ENCODE measurements around the gene LRP1B. TPM values are rescaled to one million over a fixed set of nuclear protein-coding genes. Genes with fewer than 3 reads are reported as not detected.

Gene LRP1B
- total RNA-seq, 1 donor from 2014 or later: 0.38 TPM

GRCh38 chr2:141392517-141393213, 738.2 kb downstream of the LRP1B start:
- H3K27me3 ChIP-seq (ENCODE audit: control insufficient read depth, insufficient read depth, low read length): no peaks in the 10 kb centered on the region
- no peak for TF ChIP-seq CTCF (IDR thresholded peaks at IDR 0.05; ENCODE audit: insufficient read depth, low read length, poor library complexity, severe bottlenecking)
- DNase-seq (ENCODE audit: low read depth): peak; percentile 16

GRCh38 chr2:141386168-141386567, 744.6 kb downstream of the LRP1B start:
- no peak for DNase-seq (ENCODE audit: low read depth)
- Histone ChIP-seq H3K27me3 (ENCODE audit: control insufficient read depth, insufficient read depth, low read length) (no peaks in the 10 kb centered on the region), H3K36me3 (ENCODE audit: control insufficient read depth, insufficient read depth, low read length) (no peaks in the 10 kb centered on the region), H3K4me3 (ENCODE audit: low read depth, low read length) (no peak overlapping the region)
- TF ChIP-seq CTCF (IDR thresholded peaks at IDR 0.05; ENCODE audit: insufficient read depth, low read length, poor library complexity, severe bottlenecking): no peak

More at GRCh38 chr2:141392517-141393213, 738.2 kb downstream of the LRP1B start:
- no peaks in the 10 kb centered on the region for H3K36me3 ChIP-seq (ENCODE audit: control insufficient read depth, insufficient read depth, low read length)
- no peak overlapping the region for H3K4me3 ChIP-seq (ENCODE audit: low read depth, low read length)

GRCh38 chr2:141384676-141385075, 746.1 kb downstream of the LRP1B start:
- Histone ChIP-seq H3K27me3 (ENCODE audit: control insufficient read depth, insufficient read depth, low read length) (no peaks in the 10 kb centered on the region), H3K4me3 (ENCODE audit: low read depth, low read length) (no peak overlapping the region), H3K36me3 (ENCODE audit: control insufficient read depth, insufficient read depth, low read length) (no peaks in the 10 kb centered on the region)
- no peak for TF ChIP-seq CTCF (IDR thresholded peaks at IDR 0.05; ENCODE audit: insufficient read depth, low read length, poor library complexity, severe bottlenecking)
- peak; percentile 59 for DNase-seq (ENCODE audit: low read depth)

- DNase-seq (ENCODE audit: low read depth): no peak
- TF ChIP-seq CTCF (IDR thresholded peaks at IDR 0.05; ENCODE audit: insufficient read depth, low read length, poor library complexity, severe bottlenecking): no peak
- no peak overlapping the region for H3K4me3 ChIP-seq (ENCODE audit: low read depth, low read length)
Measured at GRCh38 chr2:141381946-141382345, 748.9 kb downstream of the LRP1B start.

GRCh38 chr2:141380008-141380979, 750.5 kb downstream of the LRP1B start:
- DNase-seq (ENCODE audit: low read depth): no peak
- TF ChIP-seq CTCF (IDR thresholded peaks at IDR 0.05; ENCODE audit: insufficient read depth, low read length, poor library complexity, severe bottlenecking): no peak
- H3K27me3 ChIP-seq (ENCODE audit: control insufficient read depth, insufficient read depth, low read length): no peaks in the 10 kb centered on the region
- no peak overlapping the region for H3K4me3 ChIP-seq (ENCODE audit: low read depth, low read length)
- H3K36me3 ChIP-seq (ENCODE audit: control insufficient read depth, insufficient read depth, low read length): no peaks in the 10 kb centered on the region

More at GRCh38 chr2:141381946-141382345, 748.9 kb downstream of the LRP1B start:
- no peaks in the 10 kb centered on the region for H3K27me3 ChIP-seq (ENCODE audit: control insufficient read depth, insufficient read depth, low read length)
- H3K36me3 ChIP-seq (ENCODE audit: control insufficient read depth, insufficient read depth, low read length): no peaks in the 10 kb centered on the region

All from kidney epithelial cell (primary cell).